ENCODE results near the gene NDUFA8. TPM values are rescaled to one million over a fixed set of nuclear protein-coding genes. Genes with fewer than 3 reads are reported as not detected.

The NDUFA8 gene
- total RNA-seq, 5 donors from 2014 or later (not counting 1 experiment from before 2014, with no cell fraction given), result 11.2 to 25.4 (median 18.4) TPM

DNA sequence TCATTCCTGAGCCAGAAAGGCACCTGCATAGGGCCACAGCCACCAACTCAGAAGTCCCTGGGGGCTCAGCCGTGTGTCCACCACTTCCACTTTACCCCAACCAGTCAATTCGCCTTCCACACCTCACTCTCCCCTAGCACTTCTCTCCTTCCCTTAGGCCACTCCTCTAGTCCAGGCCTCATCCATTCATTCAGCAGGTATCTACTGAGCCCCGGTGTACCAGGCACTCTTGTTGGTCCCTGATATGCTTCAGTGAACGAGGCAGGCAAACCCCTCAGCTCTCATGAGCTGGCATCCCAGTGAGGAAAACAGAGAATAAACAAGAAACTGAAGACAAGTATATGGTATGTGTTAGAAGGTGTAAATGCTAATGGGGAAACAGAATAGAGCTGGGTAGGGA lies 28.7 kb downstream of the NDUFA8 start:
- Mint-ChIP-seq H3K9me3 (no peaks in the 10 kb centered on the region), H3K27ac (peak overlapping the region in 1 of 2 donors; percentile 32), H3K27me3 (peaks cover 10 to 18% of the 10 kb centered on the region in 2 donors), H3K4me3 (no peak overlapping the region), H3K4me1 (peaks cover 9 to 32% (median 9%) of the 10 kb centered on the region in 3 donors), H3K36me3 (no peaks in the 10 kb centered on the region)
- ChIA-PET POLR2A (no interaction called here), CTCF (no interaction called here)
- H3K27ac ChIP-seq (ENCODE audit: low read length), result no peak overlapping the region
- DNase-seq (no peak), ATAC-seq (replicated peaks in 1 of 4) (no peak)
- H3K36me3 ChIP-seq (ENCODE audit: control insufficient read depth in 2 of 2, extremely low read depth in 1 of 2, insufficient read depth in 1 of 2, low read length in 1 of 2), result no peaks in the 10 kb centered on the region
- H3K27me3 ChIP-seq (replicated peaks in 1 of 2; ENCODE audit: control insufficient read depth in 2 of 2, extremely low read depth in 1 of 2, insufficient read depth in 2 of 2, low read length in 1 of 2), result peaks cover 0 to 51% of the 10 kb centered on the region in 2 experiments
- H3K4me3 ChIP-seq (ENCODE audit: control insufficient read depth in 1 of 2, extremely low read depth in 1 of 2, low read length in 1 of 2), result no peak overlapping the region
- no peaks in the 10 kb centered on the region for H3K9me3 ChIP-seq
- 76% methylated on average over 2 of the region's 4 CpGs for WGBS (ENCODE audit: insufficient coverage)
- peaks cover 0 to 27% of the 10 kb centered on the region in 2 experiments for H3K4me1 ChIP-seq (ENCODE audit: control insufficient read depth in 1 of 2, extremely low read depth in 1 of 2, insufficient read depth in 2 of 2, low read length in 2 of 2)

DNA sequence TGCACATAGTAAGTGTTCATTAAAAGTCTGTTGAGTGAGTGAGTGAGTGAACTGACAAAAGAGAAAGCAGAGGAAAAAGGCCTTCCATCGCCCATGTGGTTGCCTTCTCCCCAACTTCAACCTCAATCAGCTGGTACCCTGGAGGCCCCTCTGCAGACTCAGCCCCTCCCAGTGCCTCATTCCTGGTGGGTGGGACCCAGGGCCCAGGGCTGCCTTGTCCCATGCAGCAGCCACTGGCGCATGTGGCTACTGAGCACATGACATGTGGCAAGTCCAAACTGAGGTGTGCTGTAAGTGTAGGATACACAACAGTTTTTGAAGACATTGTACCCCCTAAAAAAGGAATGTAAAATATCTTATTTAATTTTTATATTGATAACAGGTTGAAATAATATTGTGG lies 29.6 kb downstream of the NDUFA8 start:
- peaks cover 14 to 40% (median 14%) of the 10 kb centered on the region in 3 donors for H3K4me1 Mint-ChIP-seq
- Histone ChIP-seq H3K4me1 (ENCODE audit: control insufficient read depth in 1 of 2, extremely low read depth in 1 of 2, insufficient read depth in 2 of 2, low read length in 2 of 2) (peaks cover 0 to 36% of the 10 kb centered on the region in 2 experiments), H3K36me3 (ENCODE audit: control insufficient read depth in 2 of 2, extremely low read depth in 1 of 2, insufficient read depth in 1 of 2, low read length in 1 of 2) (no peaks in the 10 kb centered on the region), H3K27ac (ENCODE audit: low read length) (no peak overlapping the region), H3K4me3 (ENCODE audit: control insufficient read depth in 1 of 2, extremely low read depth in 1 of 2, low read length in 1 of 2) (no peak overlapping the region), H3K9me3 (no peaks in the 10 kb centered on the region), H3K27me3 (replicated peaks in 1 of 2; ENCODE audit: control insufficient read depth in 2 of 2, extremely low read depth in 1 of 2, insufficient read depth in 2 of 2, low read length in 1 of 2) (peaks cover 0 to 60% of the 10 kb centered on the region in 2 experiments)
- ChIA-PET CTCF (no interaction called here), POLR2A (no interaction called here)
- H3K9me3 Mint-ChIP-seq, result no peaks in the 10 kb centered on the region
- H3K27ac Mint-ChIP-seq, result no peak overlapping the region
- no peaks in the 10 kb centered on the region for H3K36me3 Mint-ChIP-seq
- peak in 1 of 35 experiments; percentile 12 for DNase-seq
- H3K4me3 Mint-ChIP-seq, result no peak overlapping the region
- peaks cover 18 to 26% of the 10 kb centered on the region in 2 donors for H3K27me3 Mint-ChIP-seq
- ATAC-seq (replicated peaks in 1 of 4), result no peak
- no CpG with 5 or more reads among the region's 2 CpGs for WGBS (ENCODE audit: insufficient coverage)

DNA sequence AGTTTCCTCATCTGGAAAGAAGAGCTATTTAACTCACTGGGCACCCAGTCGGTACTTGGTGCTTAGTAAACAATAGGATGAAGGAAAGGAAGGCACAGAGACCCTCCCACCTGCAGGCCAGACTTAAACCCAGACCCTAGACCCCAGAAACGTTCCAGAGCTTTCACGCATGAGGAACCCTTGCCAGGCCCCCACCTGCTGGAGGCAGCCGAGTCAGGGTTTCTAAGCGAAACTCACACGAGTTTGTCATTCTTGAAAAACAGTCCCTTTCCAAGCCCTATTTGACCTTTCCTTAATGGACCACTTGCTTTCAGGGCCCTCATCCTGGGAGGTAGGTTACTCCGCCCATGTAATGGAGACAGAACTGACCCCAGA lies 30.6 kb downstream of the NDUFA8 start:
- Histone ChIP-seq H3K4me3 (ENCODE audit: control insufficient read depth in 1 of 2, extremely low read depth in 1 of 2, low read length in 1 of 2) (no peak overlapping the region), H3K27ac (ENCODE audit: low read length) (no peak overlapping the region), H3K4me1 (ENCODE audit: control insufficient read depth in 1 of 2, extremely low read depth in 1 of 2, insufficient read depth in 2 of 2, low read length in 2 of 2) (peaks cover 0 to 39% of the 10 kb centered on the region in 2 experiments), H3K9me3 (no peaks in the 10 kb centered on the region), H3K36me3 (ENCODE audit: control insufficient read depth in 2 of 2, extremely low read depth in 1 of 2, insufficient read depth in 1 of 2, low read length in 1 of 2) (no peaks in the 10 kb centered on the region), H3K27me3 (replicated peaks in 1 of 2; ENCODE audit: control insufficient read depth in 2 of 2, extremely low read depth in 1 of 2, insufficient read depth in 2 of 2, low read length in 1 of 2) (peaks cover 0 to 70% of the 10 kb centered on the region in 2 experiments)
- ChIA-PET CTCF (no interaction called here), POLR2A (no interaction called here)
- Mint-ChIP-seq H3K4me3 (no peak overlapping the region), H3K9me3 (no peaks in the 10 kb centered on the region), H3K27ac (peak overlapping the region in 1 of 2 donors; percentile 70), H3K27me3 (peaks cover 28 to 32% of the 10 kb centered on the region in 2 donors), H3K36me3 (no peaks in the 10 kb centered on the region), H3K4me1 (peaks cover 15 to 41% (median 15%) of the 10 kb centered on the region in 3 donors)
- DNase-seq (no peak), ATAC-seq (replicated peaks in 1 of 4) (no peak)
- WGBS (ENCODE audit: insufficient coverage), result 89% methylated on average over 5 of the region's 7 CpGs

DNA sequence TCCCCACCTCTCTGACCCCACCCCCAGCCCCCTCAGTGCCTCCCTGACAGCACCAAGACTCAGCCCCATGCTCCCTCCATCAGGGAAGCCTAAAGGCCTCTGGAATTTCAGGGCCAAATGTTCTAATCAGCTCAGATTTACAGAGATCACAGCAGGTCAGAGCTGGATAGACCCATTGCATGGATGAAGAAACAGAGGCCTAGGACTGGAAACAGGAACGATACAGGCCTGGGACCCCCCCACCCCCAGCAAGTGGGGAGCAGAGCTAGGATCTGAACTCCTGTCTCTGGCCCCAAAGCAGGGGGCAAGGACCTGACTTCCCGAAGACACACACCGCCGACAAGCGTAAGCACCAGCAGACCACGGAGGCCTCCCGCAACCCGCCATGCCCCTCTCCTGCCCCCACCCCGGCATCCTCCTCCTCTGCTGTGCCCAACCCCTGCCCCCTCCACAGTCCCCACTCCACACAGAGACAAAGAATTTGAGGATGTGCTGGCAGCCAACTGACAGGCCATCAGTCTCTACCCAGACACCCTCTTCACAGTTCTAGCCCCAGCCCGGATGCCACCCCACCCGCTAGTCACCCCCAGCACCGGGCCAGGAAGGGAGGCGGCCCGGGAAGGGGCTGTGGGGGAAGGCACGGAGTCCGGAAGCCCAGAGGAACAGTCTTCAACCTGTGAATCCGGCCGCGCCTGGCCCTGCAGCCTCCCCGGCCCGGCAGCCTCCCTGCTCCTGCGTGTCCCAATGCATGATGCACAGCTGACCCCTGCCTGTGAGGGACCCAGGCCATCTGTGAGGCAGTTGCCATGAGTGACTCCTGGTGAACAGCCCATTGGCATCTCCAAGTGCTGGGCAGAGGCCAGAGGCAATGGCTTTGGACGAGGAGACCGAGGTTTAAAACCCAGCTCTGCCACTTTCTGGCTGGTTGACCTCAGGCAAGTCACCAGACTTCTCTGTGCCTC lies 31.3 kb downstream of the NDUFA8 start:
- H3K9me3 Mint-ChIP-seq, result no peaks in the 10 kb centered on the region
- peak overlapping the region in 1 of 2 donors; percentile 70 for H3K27ac Mint-ChIP-seq
- Histone ChIP-seq H3K4me3 (ENCODE audit: control insufficient read depth in 1 of 2, extremely low read depth in 1 of 2, low read length in 1 of 2) (no peak overlapping the region), H3K27ac (ENCODE audit: low read length) (no peak overlapping the region), H3K27me3 (replicated peaks in 1 of 2; ENCODE audit: control insufficient read depth in 2 of 2, extremely low read depth in 1 of 2, insufficient read depth in 2 of 2, low read length in 1 of 2) (peaks cover 0 to 75% of the 10 kb centered on the region in 2 experiments), H3K36me3 (ENCODE audit: control insufficient read depth in 2 of 2, extremely low read depth in 1 of 2, insufficient read depth in 1 of 2, low read length in 1 of 2) (no peaks in the 10 kb centered on the region), H3K4me1 (ENCODE audit: control insufficient read depth in 1 of 2, extremely low read depth in 1 of 2, insufficient read depth in 2 of 2, low read length in 2 of 2) (peaks cover 0 to 39% of the 10 kb centered on the region in 2 experiments), H3K9me3 (no peaks in the 10 kb centered on the region)
- ChIA-PET CTCF (interaction anchor here (0.6 to 1.3 kb wide), 4 partner anchors 71 to 767 kb away, joined by 3 to 5 read pairs (median 4); no protein-coding TSS in a partner anchor), POLR2A (no interaction called here)
- peak overlapping the region in 1 of 3 donors; percentile 75 for H3K4me3 Mint-ChIP-seq
- WGBS (ENCODE audit: insufficient coverage), result 65% methylated on average over 18 of the region's 24 CpGs
- peaks cover 15 to 41% (median 15%) of the 10 kb centered on the region in 3 donors for H3K4me1 Mint-ChIP-seq
- ATAC-seq (replicated peaks in 1 of 4), result peak in 3 of 4 experiments; percentile 44 to 58 (median 55)
- peaks cover 28 to 32% of the 10 kb centered on the region in 2 donors for H3K27me3 Mint-ChIP-seq
- peak in 11 of 35 experiments; percentile 7 to 35 (median 14) for DNase-seq
- no peaks in the 10 kb centered on the region for H3K36me3 Mint-ChIP-seq

DNA sequence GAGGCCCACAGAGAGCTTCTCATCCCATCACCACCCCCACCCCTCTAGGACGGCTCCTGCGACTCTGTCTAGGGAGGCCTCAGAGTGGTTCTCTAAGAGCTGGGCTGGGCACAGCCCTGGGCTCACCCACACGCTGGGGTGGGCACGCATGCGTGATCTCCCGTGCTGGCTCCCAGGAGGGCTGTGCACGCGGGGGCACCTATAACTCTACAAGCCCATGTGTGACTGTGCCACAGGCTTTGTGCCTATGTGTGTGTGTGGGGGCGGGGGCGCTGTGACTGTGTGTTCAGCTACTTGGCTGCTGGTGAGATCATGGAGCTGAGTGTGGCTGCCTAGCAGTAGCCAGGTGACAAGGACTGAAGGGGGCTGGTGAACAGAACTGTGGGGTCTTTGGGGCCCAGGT lies 32.2 kb downstream of the NDUFA8 start:
- Mint-ChIP-seq H3K36me3 (no peaks in the 10 kb centered on the region), H3K4me1 (peaks cover 15 to 46% (median 19%) of the 10 kb centered on the region in 3 donors), H3K27me3 (peaks cover 28 to 32% of the 10 kb centered on the region in 2 donors), H3K27ac (peak overlapping the region in 1 of 2 donors; percentile 59), H3K9me3 (no peaks in the 10 kb centered on the region), H3K4me3 (peak overlapping the region in 1 of 3 donors; percentile 75)
- Histone ChIP-seq H3K4me3 (ENCODE audit: control insufficient read depth in 1 of 2, extremely low read depth in 1 of 2, low read length in 1 of 2) (no peak overlapping the region), H3K4me1 (ENCODE audit: control insufficient read depth in 1 of 2, extremely low read depth in 1 of 2, insufficient read depth in 2 of 2, low read length in 2 of 2) (peaks cover 0 to 44% of the 10 kb centered on the region in 2 experiments), H3K27ac (ENCODE audit: low read length) (no peak overlapping the region), H3K36me3 (ENCODE audit: control insufficient read depth in 2 of 2, extremely low read depth in 1 of 2, insufficient read depth in 1 of 2, low read length in 1 of 2) (no peaks in the 10 kb centered on the region), H3K27me3 (replicated peaks in 1 of 2; ENCODE audit: control insufficient read depth in 2 of 2, extremely low read depth in 1 of 2, insufficient read depth in 2 of 2, low read length in 1 of 2) (peaks cover 0 to 82% of the 10 kb centered on the region in 2 experiments), H3K9me3 (no peaks in the 10 kb centered on the region)
- ChIA-PET CTCF (interaction anchor here (0.6 to 1.3 kb wide), 5 partner anchors 9 to 224 kb away, joined by 3 to 6 read pairs (median 3); no protein-coding TSS in a partner anchor), POLR2A (no interaction called here)
- peak in 1 of 35 experiments; percentile 11 for DNase-seq
- 84% methylated on average over 10 of the region's 10 CpGs for WGBS (ENCODE audit: insufficient coverage)
- no peak for ATAC-seq (replicated peaks in 1 of 4)

Measured in T-cell (primary cell).